IMR-90 (cell line): ENCODE data around the gene RNF103.

Experiments used
- MAFK ChIP-seq: IDR thresholded peaks from 2 replicates; pipeline ENCODE4 v1.6.1; 2012; ENCODE audit warnings: low read depth, low read length, improper control_type of control experiment
- POLR2A ChIP-seq: IDR thresholded peaks from 2 replicates; pipeline ENCODE4 v1.6.1; 2012; ENCODE audit warnings: mild to moderate bottlenecking, low read depth, low read length

DNA sequence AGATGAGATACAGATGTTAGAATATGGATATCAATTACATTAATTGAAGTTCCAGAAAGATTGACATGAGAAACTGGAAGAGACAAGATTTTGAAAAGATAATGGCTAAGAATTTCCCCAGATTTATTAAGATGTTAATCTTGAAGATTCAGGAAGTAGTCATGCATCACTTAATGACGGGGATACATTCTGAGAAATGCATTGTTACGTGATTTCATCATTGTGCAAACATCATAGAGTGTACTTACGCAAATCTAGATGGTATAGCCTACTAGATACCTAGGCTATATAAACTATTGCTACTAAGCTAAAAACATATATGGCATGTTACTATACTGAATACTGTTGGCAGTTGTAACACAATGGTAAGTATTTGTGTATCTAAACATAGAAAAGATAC lies 53.6 kb downstream of the RNF103 start:
- no peak for TF ChIP-seq POLR2A
- TF ChIP-seq MAFK: no peak
